Measurements from ENCODE around the gene FASTK.

DNA sequence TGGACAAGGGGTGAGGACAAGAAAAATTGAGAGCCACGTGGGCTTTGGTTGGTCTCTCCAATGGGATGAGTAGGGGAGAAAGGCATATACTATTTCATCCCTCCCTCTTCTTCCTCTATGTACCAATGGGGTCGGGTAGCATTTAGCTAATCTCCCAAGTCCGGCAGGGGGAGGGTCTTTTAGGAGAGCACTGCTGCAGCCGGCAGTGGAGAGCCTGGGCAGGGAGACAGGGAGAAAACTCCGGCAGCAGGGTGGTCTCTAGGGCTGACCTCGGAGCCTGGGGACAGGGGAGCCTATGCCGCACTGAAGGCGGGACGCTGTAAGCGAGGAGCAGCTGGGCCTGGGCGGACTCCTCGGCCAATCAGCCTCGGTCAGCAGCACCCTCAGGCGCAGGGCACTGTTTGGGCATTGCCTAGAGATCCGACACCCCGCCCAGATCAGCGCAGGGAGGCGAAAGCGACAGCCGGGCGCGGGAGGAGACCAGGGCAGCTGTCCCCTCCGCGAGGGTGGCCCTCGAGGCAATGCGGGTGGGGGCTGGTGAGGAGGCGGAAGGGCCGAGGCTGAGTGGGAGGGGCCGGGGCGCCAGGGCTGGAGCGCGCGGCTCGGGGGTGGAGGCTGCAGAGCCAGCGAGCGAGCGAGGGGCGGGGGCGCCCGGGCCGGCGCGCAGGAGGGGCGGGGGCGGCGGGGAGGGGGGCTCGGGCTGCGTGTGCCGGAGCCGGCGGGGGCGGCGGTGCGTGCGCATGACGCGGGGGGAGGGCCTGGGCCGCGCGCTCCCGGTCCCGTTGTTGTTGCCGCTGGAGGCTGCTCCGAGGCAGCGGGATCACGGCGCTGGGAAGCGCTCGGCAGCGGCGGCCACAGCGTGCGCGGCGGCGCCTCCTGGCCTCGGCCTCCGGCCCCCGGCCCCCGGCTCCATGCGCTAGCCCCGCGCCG, 5.3 kb upstream of the FASTK start, which contains the start of gene AGAP3:
- no peak for TF ChIP-seq POLR2A (IDR thresholded peaks at IDR 0.05)
- TF ChIP-seq, protein P1, sequence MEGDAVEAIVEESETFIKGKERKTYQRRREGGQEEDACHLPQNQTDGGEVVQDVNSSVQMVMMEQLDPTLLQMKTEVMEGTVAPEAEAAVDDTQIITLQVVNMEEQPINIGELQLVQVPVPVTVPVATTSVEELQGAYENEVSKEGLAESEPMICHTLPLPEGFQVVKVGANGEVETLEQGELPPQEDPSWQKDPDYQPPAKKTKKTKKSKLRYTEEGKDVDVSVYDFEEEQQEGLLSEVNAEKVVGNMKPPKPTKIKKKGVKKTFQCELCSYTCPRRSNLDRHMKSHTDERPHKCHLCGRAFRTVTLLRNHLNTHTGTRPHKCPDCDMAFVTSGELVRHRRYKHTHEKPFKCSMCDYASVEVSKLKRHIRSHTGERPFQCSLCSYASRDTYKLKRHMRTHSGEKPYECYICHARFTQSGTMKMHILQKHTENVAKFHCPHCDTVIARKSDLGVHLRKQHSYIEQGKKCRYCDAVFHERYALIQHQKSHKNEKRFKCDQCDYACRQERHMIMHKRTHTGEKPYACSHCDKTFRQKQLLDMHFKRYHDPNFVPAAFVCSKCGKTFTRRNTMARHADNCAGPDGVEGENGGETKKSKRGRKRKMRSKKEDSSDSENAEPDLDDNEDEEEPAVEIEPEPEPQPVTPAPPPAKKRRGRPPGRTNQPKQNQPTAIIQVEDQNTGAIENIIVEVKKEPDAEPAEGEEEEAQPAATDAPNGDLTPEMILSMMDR (IDR thresholded peaks at IDR 0.05): no peak

All from testis (tissue), 2 donors.